GM12878 (cell line): ENCODE results near the gene OPN4. TPM values are rescaled to one million over a fixed set of nuclear protein-coding genes. Genes with fewer than 3 reads are reported as not detected.

ENCODE experiments used
- CUX1 ChIP-seq: IDR thresholded peaks from 2 replicates; pipeline ENCODE4 v1.6.1; 2012; ENCODE audit warnings: improper control_type of control experiment, low read depth, low read length; ENCODE audit not compliant: insufficient replicate concordance
- E4F1 ChIP-seq: fragments of 450-650 bp; IDR thresholded peaks from 2 replicates; pipeline ENCODE4 v1.6.1; 2018; ENCODE audit warnings: borderline replicate concordance, mild to moderate bottlenecking; ENCODE audit not compliant: partially characterized antibody
- KAT2A ChIP-seq: conservative IDR thresholded peaks from 2 replicates; pipeline ENCODE4 v1.6.1; 2011; ENCODE audit warnings: low read depth, low read length; ENCODE audit not compliant: control insufficient read depth
- MTA3 ChIP-seq: IDR thresholded peaks from 2 replicates; pipeline ENCODE4 v1.6.1; 2012; ENCODE audit warnings: low read length, inconsistent platforms, borderline replicate concordance
- SREBF1 ChIP-seq: IDR thresholded peaks from 2 replicates; pipeline ENCODE4 v1.6.1; 2012; ENCODE audit warnings: mild to moderate bottlenecking, low read length
- ZBED1 ChIP-seq: IDR thresholded peaks from 2 replicates; pipeline ENCODE4 v1.6.1; 2016; ENCODE audit warnings: borderline replicate concordance
- ZBTB11 ChIP-seq: fragments of 450-650 bp; formaldehyde crosslinking; IDR thresholded peaks from 2 replicates; pipeline ENCODE4 v1.5.0; 2022; ENCODE audit warnings: mild to moderate bottlenecking, missing genetic modification characterization
- polyA plus RNA-seq, 11 experiments: library from polyadenylated mRNA; depleted of rRNA in 4 of 11; unstranded in 6 of 11; stranded (reverse) in 5 of 11; fragments of >200 nt; fragmentation: Nextera tagmentation in 4 of 11; fragmentation: Illumina TruSeq in 1 of 11; extraction: Ambion mirVana in 4 of 11; extraction: Trizol in 1 of 11; gene quantifications; 1 replicate in 1 of 11; 2 replicates in 10 of 11; pipeline versions ENCODE4 v1.2.1 to v1.2.3, GENCODE V29; 2011 to 2016; ENCODE audit warnings: inconsistent platforms in 2 of 11, missing spikeins in 2 of 11, low read depth in 1 of 11
- total RNA-seq, 4 experiments: library from RNA; depleted of rRNA in 3 of 4; stranded (reverse); fragments of >200 nt in 3 of 4; fragmentation: Illumina TruSeq in 1 of 4; extraction: Trizol in 1 of 4; gene quantifications; 2 replicates each; pipeline versions ENCODE4 v1.2.1 to v1.2.3, GENCODE V29; 2013 to 2021

The OPN4 gene
- total and polyA plus RNA-seq, 10 of the 15 experiments (the other 5 are each of a cell fraction or from before 2014, with no cell fraction given), result not detected

- no peak for TF ChIP-seq ZBED1
- no peak for TF ChIP-seq SREBF1
- TF ChIP-seq CUX1, result no peak
- TF ChIP-seq MTA3, result no peak
- TF ChIP-seq ZBTB11 (CRISPR knock-in tag), result no peak
- no peak for TF ChIP-seq KAT2A
- TF ChIP-seq E4F1, result no peak
Observed at GRCh38 chr10:86654411-86655172, at the start of gene OPN4 (continued).
